ENCODE results near the gene FXYD1. TPM values are rescaled to one million over a fixed set of nuclear protein-coding genes. Genes with fewer than 3 reads are reported as not detected.
"Not testable (repeated sequence)": the region's sequence is repeated elsewhere in the genome, so short reads cannot be mapped to it uniquely, and the experiment has no call there.

FXYD1 gene
- total and polyA plus RNA-seq, 8 donors, result 7.5 to 193 (median 24.0) TPM; not detected in 1

DNA sequence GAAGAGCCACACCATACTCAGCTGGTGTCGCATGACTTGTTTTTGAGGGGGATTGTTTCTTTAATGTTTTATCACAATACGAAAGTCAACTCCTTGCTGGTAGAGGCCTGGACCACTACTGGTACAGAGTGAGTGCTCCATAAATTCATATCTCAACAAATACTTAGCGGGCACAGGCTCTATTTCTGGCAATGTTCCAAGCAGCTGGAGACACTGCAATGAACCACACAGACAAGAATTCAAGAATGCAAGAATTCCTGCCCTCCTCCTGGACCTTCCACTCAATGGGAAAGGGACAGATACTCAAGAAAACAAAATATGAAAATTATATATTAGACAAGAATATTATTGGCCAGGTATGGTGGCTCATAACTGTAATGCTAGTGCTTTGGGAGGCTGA lies 10.8 kb downstream of the FXYD1 start:
- WGBS, 5 donors, result 81 to 88% (median 86%) methylated on average over 3 of the region's 3 CpGs

DNA sequence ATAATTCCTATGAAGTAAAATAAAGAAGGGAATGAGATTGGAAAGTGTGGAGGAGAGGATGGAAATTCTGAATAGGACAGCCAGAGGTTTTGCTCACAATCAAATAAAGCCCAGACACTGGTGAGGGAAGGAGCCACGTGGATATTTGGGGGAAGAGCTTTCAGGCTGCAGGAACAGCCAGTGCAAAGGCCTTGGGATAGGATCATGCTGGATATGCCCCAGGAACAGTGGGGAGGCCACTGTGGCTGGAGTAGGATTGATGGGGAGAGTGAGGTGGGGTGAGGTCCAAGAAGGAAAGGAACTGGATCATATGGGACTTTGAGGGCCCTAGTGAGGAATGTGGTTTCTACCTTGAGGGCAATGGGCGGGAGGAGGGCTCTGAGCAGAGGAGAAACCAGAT lies 11.8 kb downstream of the FXYD1 start:
- peaks cover 0 to 43% (median 9%) of the 10 kb centered on the region in 3 donors for H3K27me3 ChIP-seq
- TF ChIP-seq EP300 (IDR thresholded peaks at IDR 0.05), result no peak
- TF ChIP-seq, protein P1, sequence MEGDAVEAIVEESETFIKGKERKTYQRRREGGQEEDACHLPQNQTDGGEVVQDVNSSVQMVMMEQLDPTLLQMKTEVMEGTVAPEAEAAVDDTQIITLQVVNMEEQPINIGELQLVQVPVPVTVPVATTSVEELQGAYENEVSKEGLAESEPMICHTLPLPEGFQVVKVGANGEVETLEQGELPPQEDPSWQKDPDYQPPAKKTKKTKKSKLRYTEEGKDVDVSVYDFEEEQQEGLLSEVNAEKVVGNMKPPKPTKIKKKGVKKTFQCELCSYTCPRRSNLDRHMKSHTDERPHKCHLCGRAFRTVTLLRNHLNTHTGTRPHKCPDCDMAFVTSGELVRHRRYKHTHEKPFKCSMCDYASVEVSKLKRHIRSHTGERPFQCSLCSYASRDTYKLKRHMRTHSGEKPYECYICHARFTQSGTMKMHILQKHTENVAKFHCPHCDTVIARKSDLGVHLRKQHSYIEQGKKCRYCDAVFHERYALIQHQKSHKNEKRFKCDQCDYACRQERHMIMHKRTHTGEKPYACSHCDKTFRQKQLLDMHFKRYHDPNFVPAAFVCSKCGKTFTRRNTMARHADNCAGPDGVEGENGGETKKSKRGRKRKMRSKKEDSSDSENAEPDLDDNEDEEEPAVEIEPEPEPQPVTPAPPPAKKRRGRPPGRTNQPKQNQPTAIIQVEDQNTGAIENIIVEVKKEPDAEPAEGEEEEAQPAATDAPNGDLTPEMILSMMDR (IDR thresholded peaks at IDR 0.05), result no peak
- TF ChIP-seq POLR2A (IDR thresholded peaks at IDR 0.05), result no peak
- no peak for TF ChIP-seq POLR2AphosphoS5 (IDR thresholded peaks at IDR 0.05)
- WGBS, 5 donors, result 67 to 81% (median 76%) methylated on average over 2 of the region's 2 CpGs
- no peak overlapping the region for H3K27ac ChIP-seq
- peaks cover 16 to 25% (median 21%) of the 10 kb centered on the region in 4 donors for H3K4me1 ChIP-seq
- H3K36me3 ChIP-seq, result no peaks in the 10 kb centered on the region
- H3K9me3 ChIP-seq, result no peaks in the 10 kb centered on the region
- intact Hi-C loops (cut with DNase I; ENCODE audit: low total_unique reads), result no loop called here
- no peak overlapping the region for H3K4me3 ChIP-seq
- no peak for DNase-seq

More for the DNA sequence above, 10.8 kb downstream of the FXYD1 start:
- intact Hi-C loops (cut with DNase I; ENCODE audit: low total_unique reads), result loop anchor here (10.0 kb wide), 1 partner anchor 115 kb away; the partner anchor contains the start of gene USF2
- H3K4me3 ChIP-seq, result no peak overlapping the region
- no peaks in the 10 kb centered on the region for H3K9me3 ChIP-seq
- no peak for DNase-seq
- H3K27ac ChIP-seq, result no peak overlapping the region
- H3K4me1 ChIP-seq, result peaks cover 10 to 23% (median 14%) of the 10 kb centered on the region in 4 donors
- H3K36me3 ChIP-seq, result no peaks in the 10 kb centered on the region
- TF ChIP-seq, protein P1 (IDR thresholded peaks at IDR 0.05), result no peak
- TF ChIP-seq POLR2AphosphoS5 (IDR thresholded peaks at IDR 0.05) (no peak), POLR2A (IDR thresholded peaks at IDR 0.05) (no peak), EP300 (IDR thresholded peaks at IDR 0.05) (no peak)
- H3K27me3 ChIP-seq, result peaks cover 0 to 42% (median 9%) of the 10 kb centered on the region in 3 donors

DNA sequence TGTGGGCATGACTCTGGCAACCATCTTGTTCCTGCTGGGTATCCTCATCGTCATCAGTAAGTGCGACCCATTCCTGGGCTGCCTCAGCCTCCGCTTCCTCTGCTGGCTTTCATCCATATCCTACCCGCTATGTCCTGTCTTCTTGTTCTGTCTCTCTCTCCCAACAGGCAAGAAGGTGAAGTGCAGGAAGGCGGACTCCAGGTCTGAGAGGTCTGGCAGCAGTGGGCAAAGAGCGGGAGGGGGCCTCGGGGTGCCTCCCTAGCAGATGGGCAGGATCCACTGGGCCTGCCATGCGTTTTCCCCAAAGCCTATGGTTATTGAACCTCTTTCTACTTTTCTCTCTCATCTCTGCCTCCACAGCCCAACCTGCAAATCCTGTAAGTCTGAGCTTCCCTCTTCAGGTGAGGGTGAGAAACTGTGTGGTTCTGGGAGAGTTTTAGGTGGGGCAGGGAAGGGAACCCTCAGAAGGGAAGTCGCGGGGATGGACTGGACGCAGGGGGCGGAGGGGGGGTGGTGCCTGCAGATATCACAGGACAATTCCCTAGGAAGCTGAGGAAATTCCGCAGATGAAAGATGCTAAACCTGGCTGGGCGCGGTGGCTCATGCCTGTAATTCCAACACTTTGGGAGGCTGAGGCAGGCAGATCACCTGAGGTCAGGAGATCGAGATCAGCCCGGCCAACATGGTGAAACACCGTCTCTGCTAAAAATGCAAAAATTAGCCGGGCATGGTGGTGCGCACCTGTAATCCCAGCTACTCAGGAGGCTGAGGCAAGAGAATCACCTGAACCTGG lies 12.8 kb downstream of the FXYD1 start:
- no peak for TF ChIP-seq POLR2AphosphoS5 (IDR thresholded peaks at IDR 0.05)
- TF ChIP-seq POLR2A (IDR thresholded peaks at IDR 0.05), result no peak
- TF ChIP-seq, protein P1 (IDR thresholded peaks at IDR 0.05), result no peak
- TF ChIP-seq EP300 (IDR thresholded peaks at IDR 0.05), result no peak
- Histone ChIP-seq H3K4me1 (peaks cover 19 to 34% (median 26%) of the 10 kb centered on the region in 4 donors), H3K36me3 (no peaks in the 10 kb centered on the region), H3K27me3 (peaks cover 0 to 54% (median 9%) of the 10 kb centered on the region in 3 donors), H3K27ac (no peak overlapping the region), H3K4me3 (no peak overlapping the region), H3K9me3 (no peaks in the 10 kb centered on the region)
- intact Hi-C loops (cut with DNase I; ENCODE audit: low total_unique reads), result no loop called here
- WGBS, 5 donors, result 86 to 91% (median 89%) methylated on average over 20 of the region's 20 CpGs
- no peak for DNase-seq

DNA sequence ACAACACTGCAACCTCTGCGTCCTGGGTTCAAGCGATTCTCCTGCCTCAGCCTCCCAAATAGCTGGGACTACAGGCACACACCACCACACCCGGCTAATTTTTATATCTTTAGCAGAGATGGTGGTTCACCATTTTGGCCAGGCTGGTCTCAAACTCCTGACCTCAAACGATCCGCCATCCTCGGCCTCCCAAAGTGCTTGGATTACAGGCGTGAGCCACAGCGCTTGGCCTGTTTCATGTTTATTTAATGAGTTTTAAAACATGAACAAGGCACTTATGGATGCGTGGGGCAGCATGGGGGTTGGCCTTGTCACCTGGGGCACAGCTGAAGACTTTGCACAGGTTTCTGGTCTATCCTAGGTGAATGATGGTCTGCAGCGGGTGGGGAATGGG lies 14.5 kb downstream of the FXYD1 start:
- Histone ChIP-seq H3K4me1 (peaks cover 19 to 34% (median 26%) of the 10 kb centered on the region in 4 donors), H3K36me3 (peaks cover 5 to 11% (median 10%) of the 10 kb centered on the region in 4 donors), H3K27me3 (peaks cover 0 to 58% (median 9%) of the 10 kb centered on the region in 3 donors)
- H3K9me3 ChIP-seq; H3K27ac ChIP-seq; intact Hi-C loops (cut with DNase I; ENCODE audit: low total_unique reads); H3K4me3 ChIP-seq; DNase-seq: not testable (repeated sequence)
- 53 to 62% (median 60%) methylated on average over 10 of the region's 10 CpGs for WGBS, 5 donors
